SK-N-SH (cell line): ENCODE data around the gene LURAP1L. TPM values are rescaled to one million over a fixed set of nuclear protein-coding genes. Genes with fewer than 3 reads are reported as not detected.

Experiments used
- CTCF ChIA-PET: fragments of 300-600, 350-600 bp; formaldehyde crosslinking; extraction: SDS; loops from one replicate; lab custom pipeline; 2021; lab: Yijun Ruan, JAX
- POLR2A ChIA-PET: fragments of 350-600 bp; sonication (Branson Sonifier 250); formaldehyde crosslinking; extraction: SDS; loops from one replicate; lab custom pipeline; 2020; ENCODE audit warnings: antibody characterized with exemption, inconsistent platforms; lab: Yijun Ruan, JAX
- DNase-seq: peaks from one replicate; pipeline ENCODE4 v3.0.0; 2012
- H2AFZ ChIP-seq: fragments of 200-600 bp; sonication (generic); 2 replicates; pipeline ENCODE4 v1.8.1; 2016; ENCODE audit warnings: antibody characterized with exemption, mild to moderate bottlenecking, low read depth
- H3F3A ChIP-seq: fragments of 200-600 bp; sonication (generic); replicated peaks from 2 replicates; pipeline ENCODE3; 2016; ENCODE audit warnings: antibody characterized with exemption, mild to moderate bottlenecking; ENCODE audit not compliant: insufficient read depth
- H3K27ac ChIP-seq, 2 experiments: fragments of 200-500 bp in 1 of 2; fragments of 200-600 bp in 1 of 2; sonication (Bioruptor generic) in 1 of 2; sonication (generic), shearing (Covaris generic) in 1 of 2; 2 replicates each; pipeline versions ENCODE4 v1.5.1 to v1.6.1; 2014 to 2016; ENCODE audit warnings: low read depth in 2 of 2, inconsistent platforms in 1 of 2, low read length in 1 of 2, mild to moderate bottlenecking in 1 of 2, mixed read lengths in 1 of 2
- H3K27me3 ChIP-seq: fragments of 200-600 bp; sonication (generic), shearing (Covaris generic); 2 replicates; pipeline ENCODE4 v1.6.1; 2016; ENCODE audit warnings: mixed run types; ENCODE audit not compliant: insufficient read depth
- H3K36me3 ChIP-seq, 2 experiments: fragments of 200-500 bp in 1 of 2; fragments of 200-600 bp in 1 of 2; sonication (Bioruptor generic) in 1 of 2; sonication (generic) in 1 of 2; replicated peaks in 1 of 2; 2 replicates each; pipeline versions ENCODE3 to v1.5.1; 2014 to 2016; ENCODE audit warnings: low read length in 1 of 2, mild to moderate bottlenecking in 1 of 2; ENCODE audit not compliant: insufficient read depth in 2 of 2, control insufficient read depth in 1 of 2
- H3K4me1 ChIP-seq, 2 experiments: fragments of 200-500 bp in 1 of 2; fragments of 200-600 bp in 1 of 2; sonication (Bioruptor generic) in 1 of 2; sonication (generic), shearing (Covaris generic) in 1 of 2; 2 replicates each; pipeline versions ENCODE4 v1.5.1 to v1.6.1; 2014 to 2016; ENCODE audit warnings: low read depth in 1 of 2, low read length in 1 of 2, mixed run types in 1 of 2; ENCODE audit not compliant: insufficient read depth in 2 of 2, control insufficient read depth in 1 of 2
- H3K4me2 ChIP-seq: fragments of 200-600 bp; sonication (generic), shearing (Covaris generic); 2 replicates; pipeline ENCODE4 v1.6.1; 2017; ENCODE audit warnings: mixed run types
- H3K4me3 ChIP-seq, 2 experiments: fragments of 200-500 bp in 1 of 2; fragments of 200-600 bp in 1 of 2; sonication (Bioruptor generic) in 1 of 2; sonication (generic), shearing (Covaris generic) in 1 of 2; 2 replicates each; pipeline versions ENCODE4 v1.5.1 to v1.8.1; 2014 to 2016; ENCODE audit warnings: low read depth in 2 of 2, inconsistent platforms in 1 of 2, low read length in 1 of 2, mild to moderate bottlenecking in 1 of 2, mixed read lengths in 1 of 2, moderate library complexity in 1 of 2
- H3K79me2 ChIP-seq: fragments of 200-600 bp; sonication (generic); 2 replicates; pipeline ENCODE4 v1.8.1; 2017; ENCODE audit warnings: mild to moderate bottlenecking; ENCODE audit not compliant: insufficient read depth
- H3K9ac ChIP-seq: fragments of 200-600 bp; sonication (generic); 2 replicates; pipeline ENCODE4 v1.6.1; 2017; ENCODE audit warnings: mixed run types
- H3K9me2 ChIP-seq: fragments of 200-600 bp; sonication (generic); 2 replicates; pipeline ENCODE4 v1.6.1; 2017; ENCODE audit warnings: mixed run types
- H3K9me3 ChIP-seq: fragments of 200-600 bp; sonication (generic); 2 replicates; pipeline ENCODE4 v1.6.1; 2017; ENCODE audit warnings: mixed run types, mild to moderate bottlenecking, moderate library complexity
- H4K20me1 ChIP-seq: fragments of 200-600 bp; sonication (generic); 2 replicates; pipeline ENCODE4 v1.6.1; 2017; ENCODE audit warnings: mild to moderate bottlenecking, mixed run types; ENCODE audit not compliant: insufficient read depth
- CTCF ChIP-seq: fragments of 200-600 bp; sonication (generic); IDR thresholded peaks from 2 replicates; pipeline ENCODE4 v1.6.1; 2017; ENCODE audit warnings: antibody characterized with exemption, mild to moderate bottlenecking, moderate library complexity
- EP300 ChIP-seq, 2 experiments: IDR thresholded peaks; 2 replicates each; pipeline versions ENCODE4 v1.4.0 to v1.6.1; 2012; ENCODE audit warnings: borderline replicate concordance in 1 of 2, low read depth in 1 of 2, low read length in 1 of 2
- EZH2phosphoT487 ChIP-seq: fragments of 200-600 bp; sonication (generic); IDR thresholded peaks from 2 replicates; pipeline ENCODE4 v1.6.1; 2017; ENCODE audit warnings: low read depth, mixed run types, mild to moderate bottlenecking, antibody characterized with exemption, moderate library complexity, borderline replicate concordance
- FOXM1 ChIP-seq: IDR thresholded peaks from 2 replicates; pipeline ENCODE4 v1.4.0; 2012; ENCODE audit warnings: low read depth, mild to moderate bottlenecking
- GABPA ChIP-seq: IDR thresholded peaks from 2 replicates; pipeline ENCODE4 v1.4.0; 2012; ENCODE audit warnings: low read depth, mild to moderate bottlenecking
- GATA2 ChIP-seq: sonication (generic); formaldehyde crosslinking; IDR thresholded peaks from 2 replicates; pipeline ENCODE4 v1.5.0; 2020; ENCODE audit warnings: mild to moderate bottlenecking, missing genetic modification reagents
- MAX ChIP-seq: IDR thresholded peaks from 2 replicates; pipeline ENCODE4 v1.4.0; 2012; ENCODE audit warnings: low read depth
- MEF2A ChIP-seq: IDR thresholded peaks from 2 replicates; pipeline ENCODE4 v1.4.0; 2012; ENCODE audit warnings: low read depth, borderline replicate concordance
- NFIC ChIP-seq: IDR thresholded peaks from 2 replicates; pipeline ENCODE4 v1.4.0; 2012; ENCODE audit warnings: borderline replicate concordance
- RAD21 ChIP-seq: IDR thresholded peaks from 2 replicates; pipeline ENCODE4 v1.6.1; 2012; ENCODE audit warnings: mild to moderate bottlenecking, low read length
- REST ChIP-seq: IDR thresholded peaks from 2 replicates; pipeline ENCODE4 v1.6.1; 2012; ENCODE audit warnings: mild to moderate bottlenecking, low read depth, low read length, moderate library complexity
- RXRA ChIP-seq: IDR thresholded peaks from 2 replicates; pipeline ENCODE4 v1.4.0; 2012; ENCODE audit warnings: low read depth, mild to moderate bottlenecking, borderline replicate concordance
- SIN3A ChIP-seq: IDR thresholded peaks from 2 replicates; pipeline ENCODE4 v1.6.1; 2012; ENCODE audit warnings: low read depth, mild to moderate bottlenecking, low read length, moderate library complexity, borderline replicate concordance
- SMC3 ChIP-seq: IDR thresholded peaks from 2 replicates; pipeline ENCODE4 v1.6.1; 2012; ENCODE audit warnings: low read depth, low read length, improper control_type of control experiment
- TCF12 ChIP-seq: IDR thresholded peaks from 2 replicates; pipeline ENCODE4 v1.4.0; 2012
- YY1 ChIP-seq: IDR thresholded peaks from 2 replicates; pipeline ENCODE4 v1.4.0; 2012; ENCODE audit warnings: low read depth, mild to moderate bottlenecking
- WGBS: methylation state at CpG from one replicate; pipeline ENCODE4 v1.1.6; 2017; ENCODE audit warnings: low lambda C conversion rate; 5-methylcytosine and 5-hydroxymethylcytosine counted together
- polyA plus RNA-seq, 3 experiments: library from polyadenylated mRNA; depleted of rRNA; stranded (reverse); fragments of >200 nt; gene quantifications; 2 replicates each; pipeline ENCODE4 v1.2.3, GENCODE V29; 2012
- TF ChIP-seq, protein P1 (sequence below): IDR thresholded peaks from 2 replicates; pipeline ENCODE4; 2012
- TF ChIP-seq, protein P2 (sequence below): fragments of 150-350 bp; IDR thresholded peaks from 2 replicates; pipeline ENCODE4 v1.6.1; 2017; ENCODE audit warnings: antibody characterized with exemption, low read length, low read depth, borderline replicate concordance

Gene LURAP1L
- polyA plus RNA-seq, 1 of the 3 experiments (the other 2 are of a cell fraction) = 3.4 TPM

GRCh38 chr9:12855066-12855465, 80.2 kb downstream of the LURAP1L start:
- CTCF ChIA-PET = interaction anchor here (0.8 kb wide), 1 partner anchor 79 kb away, joined by 3 read pairs; no protein-coding TSS in a partner anchor
- no peaks in the 10 kb centered on the region for H3K4me1 ChIP-seq
- WGBS = 65% methylated on average over 4 of the region's 4 CpGs
- no peak overlapping the region for H3K4me3 ChIP-seq
- H3K36me3 ChIP-seq = no peaks in the 10 kb centered on the region
- no peaks in the 10 kb centered on the region for H3K9me3 ChIP-seq
- no peak for DNase-seq
- no peak overlapping the region for H2AFZ ChIP-seq
- H3K4me2 ChIP-seq = no peak overlapping the region
- no peaks in the 10 kb centered on the region for H3F3A ChIP-seq
- TF ChIP-seq GABPA = no peak
- TF ChIP-seq TCF12 = no peak
- no peak for TF ChIP-seq REST
- TF ChIP-seq, protein P1, sequence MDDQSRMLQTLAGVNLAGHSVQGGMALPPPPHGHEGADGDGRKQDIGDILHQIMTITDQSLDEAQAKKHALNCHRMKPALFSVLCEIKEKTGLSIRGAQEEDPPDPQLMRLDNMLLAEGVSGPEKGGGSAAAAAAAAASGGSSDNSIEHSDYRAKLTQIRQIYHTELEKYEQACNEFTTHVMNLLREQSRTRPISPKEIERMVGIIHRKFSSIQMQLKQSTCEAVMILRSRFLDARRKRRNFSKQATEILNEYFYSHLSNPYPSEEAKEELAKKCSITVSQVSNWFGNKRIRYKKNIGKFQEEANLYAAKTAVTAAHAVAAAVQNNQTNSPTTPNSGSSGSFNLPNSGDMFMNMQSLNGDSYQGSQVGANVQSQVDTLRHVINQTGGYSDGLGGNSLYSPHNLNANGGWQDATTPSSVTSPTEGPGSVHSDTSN = no peak
- no peak for TF ChIP-seq SMC3
- no peak for TF ChIP-seq RAD21
- TF ChIP-seq, protein P2, sequence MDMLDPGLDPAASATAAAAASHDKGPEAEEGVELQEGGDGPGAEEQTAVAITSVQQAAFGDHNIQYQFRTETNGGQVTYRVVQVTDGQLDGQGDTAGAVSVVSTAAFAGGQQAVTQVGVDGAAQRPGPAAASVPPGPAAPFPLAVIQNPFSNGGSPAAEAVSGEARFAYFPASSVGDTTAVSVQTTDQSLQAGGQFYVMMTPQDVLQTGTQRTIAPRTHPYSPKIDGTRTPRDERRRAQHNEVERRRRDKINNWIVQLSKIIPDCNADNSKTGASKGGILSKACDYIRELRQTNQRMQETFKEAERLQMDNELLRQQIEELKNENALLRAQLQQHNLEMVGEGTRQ = no peak
- no peak for TF ChIP-seq NFIC
- H3K9me2 ChIP-seq = no peaks in the 10 kb centered on the region
- no peak overlapping the region for H3K27ac ChIP-seq
- H3K79me2 ChIP-seq = no peaks in the 10 kb centered on the region
- POLR2A ChIA-PET = no interaction called here
- H3K9ac ChIP-seq = no peak overlapping the region
- no peaks in the 10 kb centered on the region for H4K20me1 ChIP-seq
- H3K27me3 ChIP-seq = no peaks in the 10 kb centered on the region

- CTCF ChIA-PET = no interaction called here
- no peak for TF ChIP-seq NFIC
- TF ChIP-seq FOXM1 = no peak
- no peak for TF ChIP-seq EP300 (IDR thresholded peaks at IDR 0.05; ENCODE audit: borderline replicate concordance in 1 of 2, low read depth in 1 of 2, low read length in 1 of 2)
- no peak for TF ChIP-seq RXRA
- TF ChIP-seq GATA2 (CRISPR knock-in tag) = no peak
- no peak for TF ChIP-seq CTCF
- no peak for TF ChIP-seq SMC3
- TF ChIP-seq EZH2phosphoT487 = no peak
- TF ChIP-seq YY1 = no peak
- TF ChIP-seq MAX = no peak
- TF ChIP-seq, protein P2 = no peak
- TF ChIP-seq, protein P1 = no peak
- TF ChIP-seq RAD21 = no peak
- TF ChIP-seq SIN3A = no peak
- no peak for TF ChIP-seq MEF2A
Observed at GRCh38 chr9:12856603-12857002, 81.8 kb downstream of the LURAP1L start.

More at GRCh38 chr9:12856603-12857002, 81.8 kb downstream of the LURAP1L start:
- no peak overlapping the region for H3K4me3 ChIP-seq
- H3F3A ChIP-seq = no peaks in the 10 kb centered on the region
- no peak overlapping the region for H3K4me2 ChIP-seq
- no peaks in the 10 kb centered on the region for H3K9me3 ChIP-seq
- WGBS = 75% methylated on average over 5 of the region's 5 CpGs
- no peak for DNase-seq
- no peaks in the 10 kb centered on the region for H3K36me3 ChIP-seq
- no peak overlapping the region for H3K27ac ChIP-seq
- H3K4me1 ChIP-seq = no peaks in the 10 kb centered on the region
- H3K79me2 ChIP-seq = no peaks in the 10 kb centered on the region
- no peak overlapping the region for H3K9ac ChIP-seq
- no peaks in the 10 kb centered on the region for H3K9me2 ChIP-seq
- H4K20me1 ChIP-seq = no peaks in the 10 kb centered on the region
- no peaks in the 10 kb centered on the region for H3K27me3 ChIP-seq
- H2AFZ ChIP-seq = no peak overlapping the region
- POLR2A ChIA-PET = no interaction called here
